SK-N-SH (cell line): ENCODE data around the gene CST3. TPM values are rescaled to one million over a fixed set of nuclear protein-coding genes. Genes with fewer than 3 reads are reported as not detected.

Experiments
- CTCF ChIA-PET: fragments of 300-600, 350-600 bp; formaldehyde crosslinking; extraction: SDS; loops from one replicate; lab custom pipeline; 2021; lab: Yijun Ruan, JAX
- POLR2A ChIA-PET: fragments of 350-600 bp; sonication (Branson Sonifier 250); formaldehyde crosslinking; extraction: SDS; loops from one replicate; lab custom pipeline; 2020; ENCODE audit warnings: antibody characterized with exemption, inconsistent platforms; lab: Yijun Ruan, JAX
- DNase-seq: peaks from one replicate; pipeline ENCODE4 v3.0.0; 2012
- H2AFZ ChIP-seq: fragments of 200-600 bp; sonication (generic); 2 replicates; pipeline ENCODE4 v1.8.1; 2016; ENCODE audit warnings: antibody characterized with exemption, mild to moderate bottlenecking, low read depth
- H3F3A ChIP-seq: fragments of 200-600 bp; sonication (generic); replicated peaks from 2 replicates; pipeline ENCODE3; 2016; ENCODE audit warnings: antibody characterized with exemption, mild to moderate bottlenecking; ENCODE audit not compliant: insufficient read depth
- H3K27ac ChIP-seq, 2 experiments: fragments of 200-500 bp in 1 of 2; fragments of 200-600 bp in 1 of 2; sonication (Bioruptor generic) in 1 of 2; sonication (generic), shearing (Covaris generic) in 1 of 2; 2 replicates each; pipeline versions ENCODE4 v1.5.1 to v1.6.1; 2014 to 2016; ENCODE audit warnings: low read depth in 2 of 2, inconsistent platforms in 1 of 2, low read length in 1 of 2, mild to moderate bottlenecking in 1 of 2, mixed read lengths in 1 of 2
- H3K27me3 ChIP-seq: fragments of 200-600 bp; sonication (generic), shearing (Covaris generic); 2 replicates; pipeline ENCODE4 v1.6.1; 2016; ENCODE audit warnings: mixed run types; ENCODE audit not compliant: insufficient read depth
- H3K36me3 ChIP-seq, 2 experiments: fragments of 200-500 bp in 1 of 2; fragments of 200-600 bp in 1 of 2; sonication (Bioruptor generic) in 1 of 2; sonication (generic) in 1 of 2; replicated peaks in 1 of 2; 2 replicates each; pipeline versions ENCODE3 to v1.5.1; 2014 to 2016; ENCODE audit warnings: low read length in 1 of 2, mild to moderate bottlenecking in 1 of 2; ENCODE audit not compliant: insufficient read depth in 2 of 2, control insufficient read depth in 1 of 2
- H3K4me1 ChIP-seq, 2 experiments: fragments of 200-500 bp in 1 of 2; fragments of 200-600 bp in 1 of 2; sonication (Bioruptor generic) in 1 of 2; sonication (generic), shearing (Covaris generic) in 1 of 2; 2 replicates each; pipeline versions ENCODE4 v1.5.1 to v1.6.1; 2014 to 2016; ENCODE audit warnings: low read depth in 1 of 2, low read length in 1 of 2, mixed run types in 1 of 2; ENCODE audit not compliant: insufficient read depth in 2 of 2, control insufficient read depth in 1 of 2
- H3K4me2 ChIP-seq: fragments of 200-600 bp; sonication (generic), shearing (Covaris generic); 2 replicates; pipeline ENCODE4 v1.6.1; 2017; ENCODE audit warnings: mixed run types
- H3K4me3 ChIP-seq, 2 experiments: fragments of 200-500 bp in 1 of 2; fragments of 200-600 bp in 1 of 2; sonication (Bioruptor generic) in 1 of 2; sonication (generic), shearing (Covaris generic) in 1 of 2; 2 replicates each; pipeline versions ENCODE4 v1.5.1 to v1.8.1; 2014 to 2016; ENCODE audit warnings: low read depth in 2 of 2, inconsistent platforms in 1 of 2, low read length in 1 of 2, mild to moderate bottlenecking in 1 of 2, mixed read lengths in 1 of 2, moderate library complexity in 1 of 2
- H3K79me2 ChIP-seq: fragments of 200-600 bp; sonication (generic); 2 replicates; pipeline ENCODE4 v1.8.1; 2017; ENCODE audit warnings: mild to moderate bottlenecking; ENCODE audit not compliant: insufficient read depth
- H3K9ac ChIP-seq: fragments of 200-600 bp; sonication (generic); 2 replicates; pipeline ENCODE4 v1.6.1; 2017; ENCODE audit warnings: mixed run types
- H3K9me2 ChIP-seq: fragments of 200-600 bp; sonication (generic); 2 replicates; pipeline ENCODE4 v1.6.1; 2017; ENCODE audit warnings: mixed run types
- H3K9me3 ChIP-seq: fragments of 200-600 bp; sonication (generic); 2 replicates; pipeline ENCODE4 v1.6.1; 2017; ENCODE audit warnings: mixed run types, mild to moderate bottlenecking, moderate library complexity
- H4K20me1 ChIP-seq: fragments of 200-600 bp; sonication (generic); 2 replicates; pipeline ENCODE4 v1.6.1; 2017; ENCODE audit warnings: mild to moderate bottlenecking, mixed run types; ENCODE audit not compliant: insufficient read depth
- EZH2phosphoT487 ChIP-seq: fragments of 200-600 bp; sonication (generic); IDR thresholded peaks from 2 replicates; pipeline ENCODE4 v1.6.1; 2017; ENCODE audit warnings: low read depth, mixed run types, mild to moderate bottlenecking, antibody characterized with exemption, moderate library complexity, borderline replicate concordance
- FOSL2 ChIP-seq: IDR thresholded peaks from 2 replicates; pipeline ENCODE4 v1.4.0; 2012; ENCODE audit warnings: low read depth, mild to moderate bottlenecking, moderate library complexity, borderline replicate concordance
- FOXJ3 ChIP-seq: sonication (generic); formaldehyde crosslinking; IDR thresholded peaks from 2 replicates; pipeline ENCODE4 v1.5.1; 2020; ENCODE audit warnings: mild to moderate bottlenecking, missing genetic modification reagents
- FOXM1 ChIP-seq: IDR thresholded peaks from 2 replicates; pipeline ENCODE4 v1.4.0; 2012; ENCODE audit warnings: low read depth, mild to moderate bottlenecking
- GATA2 ChIP-seq: sonication (generic); formaldehyde crosslinking; IDR thresholded peaks from 2 replicates; pipeline ENCODE4 v1.5.0; 2020; ENCODE audit warnings: mild to moderate bottlenecking, missing genetic modification reagents
- MEF2A ChIP-seq: IDR thresholded peaks from 2 replicates; pipeline ENCODE4 v1.4.0; 2012; ENCODE audit warnings: low read depth, borderline replicate concordance
- POLR2AphosphoS5 ChIP-seq: IDR thresholded peaks from 2 replicates; pipeline ENCODE4 v1.6.1; 2012; ENCODE audit warnings: low read depth, low read length
- SIN3A ChIP-seq: IDR thresholded peaks from 2 replicates; pipeline ENCODE4 v1.6.1; 2012; ENCODE audit warnings: low read depth, mild to moderate bottlenecking, low read length, moderate library complexity, borderline replicate concordance
- TCF12 ChIP-seq: IDR thresholded peaks from 2 replicates; pipeline ENCODE4 v1.4.0; 2012
- WGBS: methylation state at CpG from one replicate; pipeline ENCODE4 v1.1.6; 2017; ENCODE audit warnings: low lambda C conversion rate; 5-methylcytosine and 5-hydroxymethylcytosine counted together
- polyA plus RNA-seq, 3 experiments: library from polyadenylated mRNA; depleted of rRNA; stranded (reverse); fragments of >200 nt; gene quantifications; 2 replicates each; pipeline ENCODE4 v1.2.3, GENCODE V29; 2012
- TF ChIP-seq, protein P1 (sequence below): IDR thresholded peaks from 2 replicates; pipeline ENCODE4 v1.4.0; 2012; ENCODE audit warnings: low read depth, borderline replicate concordance
- TF ChIP-seq, protein P2 (sequence below): fragments of 150-350 bp; IDR thresholded peaks from 2 replicates; pipeline ENCODE4 v1.6.1; 2016; ENCODE audit warnings: mild to moderate bottlenecking, low read depth, low read length
- TF ChIP-seq, protein P3 (sequence below): fragments of 150-350 bp; IDR thresholded peaks from 2 replicates; pipeline ENCODE4 v1.6.1; 2017; ENCODE audit warnings: antibody characterized with exemption, low read length, low read depth, borderline replicate concordance

CST3 gene
- polyA plus RNA-seq, 1 of the 3 experiments (the other 2 are of a cell fraction): 428 TPM

DNA sequence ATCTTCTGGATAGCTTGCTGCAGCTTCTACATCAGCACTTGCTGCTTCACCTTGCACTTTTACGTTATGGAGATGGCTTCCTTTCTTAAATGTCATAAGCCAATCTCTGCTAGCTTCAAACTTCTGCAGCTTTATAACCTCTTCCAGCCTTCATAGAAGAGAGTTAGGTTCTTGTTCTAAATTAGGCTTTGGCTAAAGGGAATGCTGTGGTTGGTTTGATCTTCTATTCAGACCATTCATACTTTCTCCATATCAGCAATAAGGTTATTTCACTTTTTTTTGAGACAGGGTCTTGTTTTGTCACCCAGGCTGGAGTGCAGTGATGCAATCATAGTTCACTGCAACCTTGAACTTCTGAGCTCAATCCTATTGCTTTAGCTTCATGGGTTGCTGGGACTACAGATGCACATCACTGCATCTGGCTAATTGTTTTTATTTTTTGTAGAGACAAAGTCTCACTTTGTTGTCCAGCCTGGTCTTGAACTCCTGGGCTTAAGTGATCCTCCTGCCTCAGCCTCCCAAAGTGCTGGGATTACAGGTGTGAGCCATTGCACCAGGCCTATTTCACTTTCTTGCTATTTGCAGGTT is 12.2 kb upstream of the CST3 start (continued):
- no peak for TF ChIP-seq FOXJ3
- no peak for TF ChIP-seq GATA2 (CRISPR knock-in tag)
- TF ChIP-seq, all 33 proteins: peak for 0

DNA sequence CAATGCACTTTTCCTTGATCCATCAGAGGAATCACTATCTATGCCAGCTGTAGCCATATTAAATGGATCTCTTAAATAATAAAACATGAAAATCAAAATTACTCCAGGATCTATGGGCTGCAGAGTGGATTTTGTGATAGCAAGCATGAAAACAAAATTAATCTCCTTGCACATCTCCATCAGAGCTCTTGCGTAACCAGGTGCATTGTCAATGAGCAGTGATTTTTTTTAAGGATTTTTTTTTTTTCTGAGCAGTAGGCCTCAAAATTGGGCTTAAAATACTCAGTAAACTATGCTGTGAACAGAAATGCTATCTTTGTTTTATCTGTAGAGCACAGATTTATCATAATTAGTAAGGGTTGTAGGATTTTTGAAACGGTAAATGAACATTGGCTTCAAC is 11.5 kb upstream of the CST3 start:
- Histone ChIP-seq H3K27ac (no peak overlapping the region), H3K4me3 (no peak overlapping the region), H3K9me3 (no peaks in the 10 kb centered on the region), H3K4me1 (no peaks in the 10 kb centered on the region), H3K36me3 (no peaks in the 10 kb centered on the region), H4K20me1 (no peaks in the 10 kb centered on the region), H3F3A (no peaks in the 10 kb centered on the region), H3K9ac (no peak overlapping the region), H3K4me2 (no peak overlapping the region), H3K79me2 (no peaks in the 10 kb centered on the region), H3K27me3 (no peaks in the 10 kb centered on the region), H3K9me2 (no peaks in the 10 kb centered on the region), H2AFZ (no peak overlapping the region)
- ChIA-PET CTCF (interaction anchor here (1.2 kb wide), 2 partner anchors 19 to 207 kb away, joined by 3 read pairs; no protein-coding TSS in a partner anchor), POLR2A (no interaction called here)
- TF ChIP-seq, protein P1, sequence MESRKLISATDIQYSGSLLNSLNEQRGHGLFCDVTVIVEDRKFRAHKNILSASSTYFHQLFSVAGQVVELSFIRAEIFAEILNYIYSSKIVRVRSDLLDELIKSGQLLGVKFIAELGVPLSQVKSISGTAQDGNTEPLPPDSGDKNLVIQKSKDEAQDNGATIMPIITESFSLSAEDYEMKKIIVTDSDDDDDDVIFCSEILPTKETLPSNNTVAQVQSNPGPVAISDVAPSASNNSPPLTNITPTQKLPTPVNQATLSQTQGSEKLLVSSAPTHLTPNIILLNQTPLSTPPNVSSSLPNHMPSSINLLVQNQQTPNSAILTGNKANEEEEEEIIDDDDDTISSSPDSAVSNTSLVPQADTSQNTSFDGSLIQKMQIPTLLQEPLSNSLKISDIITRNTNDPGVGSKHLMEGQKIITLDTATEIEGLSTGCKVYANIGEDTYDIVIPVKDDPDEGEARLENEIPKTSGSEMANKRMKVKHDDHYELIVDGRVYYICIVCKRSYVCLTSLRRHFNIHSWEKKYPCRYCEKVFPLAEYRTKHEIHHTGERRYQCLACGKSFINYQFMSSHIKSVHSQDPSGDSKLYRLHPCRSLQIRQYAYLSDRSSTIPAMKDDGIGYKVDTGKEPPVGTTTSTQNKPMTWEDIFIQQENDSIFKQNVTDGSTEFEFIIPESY: no peak
- no peak for TF ChIP-seq FOSL2
- TF ChIP-seq MEF2A: no peak
- no peak for TF ChIP-seq FOXM1
- TF ChIP-seq EZH2phosphoT487: no peak
- TF ChIP-seq FOXJ3: no peak
- TF ChIP-seq, protein P2, sequence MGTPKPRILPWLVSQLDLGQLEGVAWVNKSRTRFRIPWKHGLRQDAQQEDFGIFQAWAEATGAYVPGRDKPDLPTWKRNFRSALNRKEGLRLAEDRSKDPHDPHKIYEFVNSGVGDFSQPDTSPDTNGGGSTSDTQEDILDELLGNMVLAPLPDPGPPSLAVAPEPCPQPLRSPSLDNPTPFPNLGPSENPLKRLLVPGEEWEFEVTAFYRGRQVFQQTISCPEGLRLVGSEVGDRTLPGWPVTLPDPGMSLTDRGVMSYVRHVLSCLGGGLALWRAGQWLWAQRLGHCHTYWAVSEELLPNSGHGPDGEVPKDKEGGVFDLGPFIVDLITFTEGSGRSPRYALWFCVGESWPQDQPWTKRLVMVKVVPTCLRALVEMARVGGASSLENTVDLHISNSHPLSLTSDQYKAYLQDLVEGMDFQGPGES: no peak
- TF ChIP-seq POLR2AphosphoS5: no peak
- TF ChIP-seq SIN3A: no peak
- TF ChIP-seq TCF12: no peak
- TF ChIP-seq, protein P3, sequence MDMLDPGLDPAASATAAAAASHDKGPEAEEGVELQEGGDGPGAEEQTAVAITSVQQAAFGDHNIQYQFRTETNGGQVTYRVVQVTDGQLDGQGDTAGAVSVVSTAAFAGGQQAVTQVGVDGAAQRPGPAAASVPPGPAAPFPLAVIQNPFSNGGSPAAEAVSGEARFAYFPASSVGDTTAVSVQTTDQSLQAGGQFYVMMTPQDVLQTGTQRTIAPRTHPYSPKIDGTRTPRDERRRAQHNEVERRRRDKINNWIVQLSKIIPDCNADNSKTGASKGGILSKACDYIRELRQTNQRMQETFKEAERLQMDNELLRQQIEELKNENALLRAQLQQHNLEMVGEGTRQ: no peak
- 51% methylated on average over 2 of the region's 2 CpGs for WGBS
- DNase-seq: no peak
